Type B pancreatic cell (in vitro differentiated cells): Measurements from ENCODE around the gene GMEB2. TPM values are rescaled to one million over a fixed set of nuclear protein-coding genes. Genes with fewer than 3 reads are reported as not detected.
"Not testable (repeated sequence)": the region's sequence is repeated elsewhere in the genome, so short reads cannot be mapped to it uniquely, and the experiment has no call there.

Experiments
- DNase-seq: peaks from one replicate; pipeline ENCODE4 v3.0.0; 2021; ENCODE audit warnings: mixed read lengths; ENCODE audit not compliant: unreplicated experiment; ENCODE audit errors: extremely low spot score
- H3K27ac Mint-ChIP-seq: 2 replicates; pipeline ENCODE4 v1.8.0; 2021; ENCODE audit warnings: mild to moderate bottlenecking, mixed read lengths
- H3K27me3 Mint-ChIP-seq: 2 replicates; pipeline ENCODE4 v1.8.0; 2021; ENCODE audit warnings: mixed read lengths
- H3K36me3 Mint-ChIP-seq: 2 replicates; pipeline ENCODE4 v1.8.0; 2021; ENCODE audit warnings: mixed read lengths
- H3K4me1 Mint-ChIP-seq: one replicate; pipeline ENCODE4 v1.8.0; 2021; ENCODE audit warnings: mixed read lengths; ENCODE audit not compliant: unreplicated experiment
- H3K4me3 Mint-ChIP-seq: 2 replicates; pipeline ENCODE4 v1.8.0; 2021; ENCODE audit warnings: mild to moderate bottlenecking, mixed read lengths
- H3K9me3 Mint-ChIP-seq: 2 replicates; pipeline ENCODE4 v1.8.0; 2021; ENCODE audit warnings: mixed read lengths
- CTCF ChIP-seq: fragments of 200-600 bp; sonication (generic); conservative IDR thresholded peaks from 2 replicates; pipeline ENCODE4 v1.5.0; 2021; ENCODE audit warnings: antibody characterized with exemption, mild to moderate bottlenecking
- total RNA-seq: library from RNA; stranded (reverse); gene quantifications from 2 replicates; pipeline ENCODE4 v1.2.1, GENCODE V29; 2021; ENCODE audit warnings: low replicate concordance

Gene GMEB2
- total RNA-seq, 1 donor from 2014 or later = 13.9 TPM

GRCh38 chr20:63560856-63561609, 65.9 kb downstream of the GMEB2 start:
- Mint-ChIP-seq H3K4me3 (no peak overlapping the region), H3K36me3 (peaks cover 3% of the 10 kb centered on the region), H3K4me1 (peaks cover 3% of the 10 kb centered on the region), H3K27ac (no peak overlapping the region), H3K9me3 (no peaks in the 10 kb centered on the region), H3K27me3 (no peaks in the 10 kb centered on the region)
- no peak for DNase-seq
- TF ChIP-seq CTCF = no peak

- Mint-ChIP-seq H3K9me3 (no peaks in the 10 kb centered on the region), H3K27me3 (no peaks in the 10 kb centered on the region), H3K4me3 (no peak overlapping the region), H3K36me3 (peaks cover 3% of the 10 kb centered on the region), H3K4me1 (peaks cover 3% of the 10 kb centered on the region), H3K27ac (no peak overlapping the region)
- TF ChIP-seq CTCF = no peak
- DNase-seq = no peak
Observed at GRCh38 chr20:63560333-63560805, 66.5 kb downstream of the GMEB2 start.

GRCh38 chr20:63559485-63560332, 67.2 kb downstream of the GMEB2 start:
- not testable (repeated sequence) for H3K9me3 Mint-ChIP-seq, H3K4me1 Mint-ChIP-seq, H3K36me3 Mint-ChIP-seq, H3K27me3 Mint-ChIP-seq, H3K4me3 Mint-ChIP-seq, DNase-seq, H3K27ac Mint-ChIP-seq

- peaks cover 3% of the 10 kb centered on the region for H3K36me3 Mint-ChIP-seq
- no peak for TF ChIP-seq CTCF
- no peak for DNase-seq
- no peaks in the 10 kb centered on the region for H3K9me3 Mint-ChIP-seq
- H3K27me3 Mint-ChIP-seq = no peaks in the 10 kb centered on the region
- peaks cover 3% of the 10 kb centered on the region for H3K4me1 Mint-ChIP-seq
- H3K4me3 Mint-ChIP-seq = no peak overlapping the region
- H3K27ac Mint-ChIP-seq = no peak overlapping the region
Observed at GRCh38 chr20:63558804-63559484, 68.0 kb downstream of the GMEB2 start.

- no peak for TF ChIP-seq CTCF
- peak overlapping the region; percentile 55 for H3K4me3 Mint-ChIP-seq
- H3K36me3 Mint-ChIP-seq = peaks cover 3% of the 10 kb centered on the region
- H3K27ac Mint-ChIP-seq = no peak overlapping the region
- H3K4me1 Mint-ChIP-seq = peaks cover 3% of the 10 kb centered on the region
- H3K27me3 Mint-ChIP-seq = no peaks in the 10 kb centered on the region
- DNase-seq = no peak
- no peaks in the 10 kb centered on the region for H3K9me3 Mint-ChIP-seq
Observed at GRCh38 chr20:63557481-63557891, 69.4 kb downstream of the GMEB2 start.
